Measurements from ENCODE around the gene NLRP11. TPM values are rescaled to one million over a fixed set of nuclear protein-coding genes. Genes with fewer than 3 reads are reported as not detected.

Gene NLRP11
- polyA plus RNA-seq, 3 donors: not detected

DNA sequence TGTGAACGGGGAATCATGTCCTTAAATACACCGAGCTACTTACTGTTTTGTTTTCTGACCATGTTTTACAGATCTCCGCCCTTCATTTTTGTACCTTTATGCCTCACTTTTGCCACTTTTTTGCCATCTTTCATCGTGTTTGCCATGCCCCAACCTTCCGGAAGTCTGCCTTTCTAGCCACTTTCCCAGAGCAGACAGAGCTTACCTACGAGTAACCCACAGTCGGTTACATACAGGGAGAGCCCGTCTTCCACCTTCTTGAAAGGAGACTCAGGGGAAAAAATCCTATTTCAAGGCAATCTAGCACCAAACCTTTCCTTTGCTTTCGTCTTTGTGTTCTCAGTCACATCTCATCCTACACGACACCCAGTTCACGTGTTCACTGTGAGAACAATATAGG lies 36.8 kb downstream of the NLRP11 start:
- H3K36me3 ChIP-seq (replicated peaks in 1 of 2; ENCODE audit: control insufficient read depth in 1 of 2, insufficient read depth in 2 of 2, low read length in 2 of 2): no peaks in the 10 kb centered on the region
- no peak overlapping the region for H3K4me3 ChIP-seq (replicated peaks in 1 of 3; ENCODE audit: low read depth in 2 of 3, low read length in 3 of 3)
- TF ChIP-seq, protein P1, sequence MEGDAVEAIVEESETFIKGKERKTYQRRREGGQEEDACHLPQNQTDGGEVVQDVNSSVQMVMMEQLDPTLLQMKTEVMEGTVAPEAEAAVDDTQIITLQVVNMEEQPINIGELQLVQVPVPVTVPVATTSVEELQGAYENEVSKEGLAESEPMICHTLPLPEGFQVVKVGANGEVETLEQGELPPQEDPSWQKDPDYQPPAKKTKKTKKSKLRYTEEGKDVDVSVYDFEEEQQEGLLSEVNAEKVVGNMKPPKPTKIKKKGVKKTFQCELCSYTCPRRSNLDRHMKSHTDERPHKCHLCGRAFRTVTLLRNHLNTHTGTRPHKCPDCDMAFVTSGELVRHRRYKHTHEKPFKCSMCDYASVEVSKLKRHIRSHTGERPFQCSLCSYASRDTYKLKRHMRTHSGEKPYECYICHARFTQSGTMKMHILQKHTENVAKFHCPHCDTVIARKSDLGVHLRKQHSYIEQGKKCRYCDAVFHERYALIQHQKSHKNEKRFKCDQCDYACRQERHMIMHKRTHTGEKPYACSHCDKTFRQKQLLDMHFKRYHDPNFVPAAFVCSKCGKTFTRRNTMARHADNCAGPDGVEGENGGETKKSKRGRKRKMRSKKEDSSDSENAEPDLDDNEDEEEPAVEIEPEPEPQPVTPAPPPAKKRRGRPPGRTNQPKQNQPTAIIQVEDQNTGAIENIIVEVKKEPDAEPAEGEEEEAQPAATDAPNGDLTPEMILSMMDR (IDR thresholded peaks at IDR 0.05): no peak
- Mint-ChIP-seq H3K27me3 (ENCODE audit: low read depth in 3 of 3) (peaks cover 0 to 2% (median 2%) of the 10 kb centered on the region in 3 donors), H3K27ac (no peak overlapping the region), H3K4me1 (no peaks in the 10 kb centered on the region), H3K9me3 (peaks cover 5 to 43% (median 15%) of the 10 kb centered on the region in 7 donors), H3K36me3 (no peaks in the 10 kb centered on the region), H3K4me3 (no peak overlapping the region)
- H3K4me1 ChIP-seq (ENCODE audit: control insufficient read depth in 1 of 2, insufficient read depth in 2 of 2, low read length in 2 of 2): no peaks in the 10 kb centered on the region
- intact Hi-C loops (cut with micrococcal nuclease): no loop called here
- no peak overlapping the region for H3K9ac ChIP-seq (ENCODE audit: insufficient read depth, low read length, poor library complexity, severe bottlenecking)
- H4K20me1 ChIP-seq (ENCODE audit: insufficient read depth, low read length): no peaks in the 10 kb centered on the region
- H3K79me2 ChIP-seq (ENCODE audit: insufficient read depth, low read length): no peaks in the 10 kb centered on the region
- H3K27me3 ChIP-seq (ENCODE audit: control insufficient read depth in 2 of 2, insufficient read depth in 2 of 2, low read length in 2 of 2): no peaks in the 10 kb centered on the region
- no peak overlapping the region for H3K4me2 ChIP-seq (replicated peaks; ENCODE audit: extremely low read depth, low read length, poor library complexity, severe bottlenecking)
- no peak overlapping the region for H3K27ac ChIP-seq (ENCODE audit: low read depth in 1 of 2, low read length in 2 of 2)
- no peak overlapping the region for H2AFZ ChIP-seq (ENCODE audit: insufficient read depth, low read depth, low read length, poor library complexity, severe bottlenecking)
- H3K9me3 ChIP-seq (replicated peaks in 1 of 2; ENCODE audit: control insufficient read depth in 1 of 2, insufficient read depth in 1 of 2, low read length in 2 of 2): peaks cover 4 to 6% of the 10 kb centered on the region in 2 donors
- 94% methylated on average over 3 of the region's 11 CpGs for WGBS (ENCODE audit: insufficient coverage)
- DNase-seq: no peak

DNA sequence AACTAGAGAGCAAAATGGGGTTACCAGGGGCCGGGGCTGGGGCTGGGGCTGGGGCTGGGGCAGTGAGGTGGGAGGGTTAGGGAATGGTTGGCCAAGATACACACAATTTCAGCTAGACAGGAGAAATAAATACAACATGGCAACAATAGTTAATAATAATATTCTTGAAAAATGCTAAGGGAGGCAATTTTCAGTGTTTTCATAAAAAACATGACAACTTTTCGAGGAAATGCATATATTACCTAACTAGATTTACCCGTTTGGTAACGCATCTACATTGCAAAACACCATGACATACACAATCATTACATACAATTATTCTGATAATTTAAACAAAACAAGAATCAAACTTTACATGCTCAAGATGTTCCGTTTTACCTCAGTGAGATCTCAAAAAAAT lies 50.7 kb downstream of the NLRP11 start:
- no peak overlapping the region for H3K27ac ChIP-seq (ENCODE audit: low read depth in 1 of 2, low read length in 2 of 2)
- H3K27me3 ChIP-seq (ENCODE audit: control insufficient read depth in 2 of 2, insufficient read depth in 2 of 2, low read length in 2 of 2): no peaks in the 10 kb centered on the region
- Mint-ChIP-seq H3K27me3 (ENCODE audit: low read depth in 3 of 3) (peaks cover 1 to 4% (median 1%) of the 10 kb centered on the region in 3 donors), H3K27ac (no peak overlapping the region), H3K9me3 (peaks cover 1 to 22% (median 5%) of the 10 kb centered on the region in 7 donors), H3K4me1 (no peaks in the 10 kb centered on the region), H3K4me3 (no peak overlapping the region), H3K36me3 (no peaks in the 10 kb centered on the region)
- intact Hi-C loops (cut with micrococcal nuclease): no loop called here
- H2AFZ ChIP-seq (ENCODE audit: insufficient read depth, low read depth, low read length, poor library complexity, severe bottlenecking): no peak overlapping the region
- no peak for DNase-seq
- H3K36me3 ChIP-seq (replicated peaks in 1 of 2; ENCODE audit: control insufficient read depth in 1 of 2, insufficient read depth in 2 of 2, low read length in 2 of 2): no peaks in the 10 kb centered on the region
- peaks cover 0 to 4% of the 10 kb centered on the region in 2 donors for H3K9me3 ChIP-seq (replicated peaks in 1 of 2; ENCODE audit: control insufficient read depth in 1 of 2, insufficient read depth in 1 of 2, low read length in 2 of 2)
- no peak overlapping the region for H3K4me2 ChIP-seq (replicated peaks; ENCODE audit: extremely low read depth, low read length, poor library complexity, severe bottlenecking)
- no peaks in the 10 kb centered on the region for H4K20me1 ChIP-seq (ENCODE audit: insufficient read depth, low read length)
- 90% methylated on average over 3 of the region's 5 CpGs for WGBS (ENCODE audit: insufficient coverage)
- no peak overlapping the region for H3K9ac ChIP-seq (ENCODE audit: insufficient read depth, low read length, poor library complexity, severe bottlenecking)
- H3K4me1 ChIP-seq (ENCODE audit: control insufficient read depth in 1 of 2, insufficient read depth in 2 of 2, low read length in 2 of 2): no peaks in the 10 kb centered on the region
- no peak overlapping the region for H3K4me3 ChIP-seq (replicated peaks in 1 of 3; ENCODE audit: low read depth in 2 of 3, low read length in 3 of 3)
- no peaks in the 10 kb centered on the region for H3K79me2 ChIP-seq (ENCODE audit: insufficient read depth, low read length)
- TF ChIP-seq, protein P1 (IDR thresholded peaks at IDR 0.05): no peak
